Measurements from ENCODE around the gene ATAD3B. TPM values are rescaled to one million over a fixed set of nuclear protein-coding genes. Genes with fewer than 3 reads are reported as not detected.

ATAD3B gene
- total and polyA plus RNA-seq, 2 of the 13 experiments (the other 11 are each of a cell fraction or from before 2014, with no cell fraction given): 9.6 to 31.1 TPM

DNA sequence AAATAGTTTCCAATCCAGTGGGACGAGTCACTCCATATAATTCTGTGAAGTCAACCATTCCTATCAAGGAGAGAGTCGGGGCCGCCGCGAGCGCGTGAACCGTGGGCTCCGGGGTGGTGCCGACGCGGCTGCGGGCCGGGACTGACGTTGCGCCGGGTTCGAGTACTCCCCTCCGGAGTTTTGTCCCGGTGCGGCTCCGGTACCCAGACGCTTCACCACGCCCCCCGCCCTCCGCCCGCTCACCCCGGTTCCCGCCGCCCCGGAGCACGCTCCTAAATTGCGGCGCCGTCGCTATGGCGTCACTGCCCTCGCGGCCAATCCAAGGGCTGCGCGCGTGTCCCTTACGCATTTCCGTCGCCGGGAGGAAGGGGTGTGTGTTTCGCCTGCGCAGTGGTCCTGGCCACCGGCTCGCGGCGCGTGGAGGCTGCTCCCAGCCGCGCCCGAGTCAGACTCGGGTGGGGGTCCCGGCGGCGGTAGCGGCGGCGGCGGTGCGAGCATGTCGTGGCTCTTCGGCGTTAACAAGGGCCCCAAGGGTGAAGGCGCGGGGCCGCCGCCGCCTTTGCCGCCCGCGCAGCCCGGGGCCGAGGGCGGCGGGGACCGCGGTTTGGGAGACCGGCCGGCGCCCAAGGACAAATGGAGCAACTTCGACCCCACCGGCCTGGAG, at the start of gene ATAD3B (continued):
- TF ChIP-seq ZNF235 (CRISPR knock-in tag; IDR thresholded peaks at IDR 0.05; ENCODE audit: borderline replicate concordance) (0 out of 2 replicates have a peak, but pooled peaks have one; percentile 53), SOX5 (CRISPR knock-in tag; IDR thresholded peaks at IDR 0.05; ENCODE audit: borderline replicate concordance) (no peak), MTERF4 (CRISPR knock-in tag; IDR thresholded peaks at IDR 0.05) (no peak), TBX2 (CRISPR knock-in tag; IDR thresholded peaks at IDR 0.05; ENCODE audit: borderline replicate concordance) (peak; percentile 56; the same call in 1 of the 2 replicates), ZFP62 (CRISPR knock-in tag; IDR thresholded peaks at IDR 0.05) (no peak), GFI1 (CRISPR knock-in tag; IDR thresholded peaks at IDR 0.05; ENCODE audit: borderline replicate concordance) (no peak), SP1 (IDR thresholded peaks at IDR 0.05) (no peak), SP1 (CRISPR knock-in tag; IDR thresholded peaks at IDR 0.05) (peak; percentile 84), ZNF75D (CRISPR knock-in tag; IDR thresholded peaks at IDR 0.05; ENCODE audit: borderline replicate concordance) (no peak), ZNF34 (CRISPR knock-in tag; IDR thresholded peaks at IDR 0.05; ENCODE audit: borderline replicate concordance) (no peak), MTA1 (CRISPR knock-in tag; IDR thresholded peaks at IDR 0.05; ENCODE audit: borderline replicate concordance) (peak; percentile 68; the same call in 1 of the 2 replicates), ZNF713 (CRISPR knock-in tag; IDR thresholded peaks at IDR 0.05) (no peak), ZNF430 (CRISPR knock-in tag; IDR thresholded peaks at IDR 0.05) (peak; percentile 22; the same call in 1 of the 2 replicates), PLRG1 (conservative IDR thresholded peaks at IDR 0.05) (no peak), PCBP2 (optimal IDR thresholded peaks at IDR 0.05; ENCODE audit: low read depth, low read length, poor library complexity, severe bottlenecking) (no peak), ZNF549 (CRISPR knock-in tag; IDR thresholded peaks at IDR 0.05) (no peak), KLF9 (CRISPR knock-in tag; IDR thresholded peaks at IDR 0.05; ENCODE audit: low read depth) (peak; percentile 56; the same call in 1 of the 2 replicates), NR2C2 (CRISPR knock-in tag; IDR thresholded peaks at IDR 0.05; ENCODE audit: borderline replicate concordance) (peak; percentile 84), ZNF251 (CRISPR knock-in tag; IDR thresholded peaks at IDR 0.05) (no peak), SYNCRIP (IDR thresholded peaks at IDR 0.05; ENCODE audit: insufficient read depth, low read depth, low read length) (no peak), HES4 (CRISPR knock-in tag; IDR thresholded peaks at IDR 0.05; ENCODE audit: borderline replicate concordance) (no peak), POLR2A (IDR thresholded peaks at IDR 0.05; ENCODE audit: insufficient read depth in 1 of 2, low read depth in 2 of 2, low read length in 2 of 2) (peak in 1 of 2 experiments; percentile 63; a peak in 2 of 4 replicates), ELK4 (CRISPR knock-in tag; IDR thresholded peaks at IDR 0.05; ENCODE audit: borderline replicate concordance) (no peak), HDAC1 (CRISPR knock-in tag; IDR thresholded peaks at IDR 0.05) (peak; percentile 97)
- TF ChIP-seq, protein P1, sequence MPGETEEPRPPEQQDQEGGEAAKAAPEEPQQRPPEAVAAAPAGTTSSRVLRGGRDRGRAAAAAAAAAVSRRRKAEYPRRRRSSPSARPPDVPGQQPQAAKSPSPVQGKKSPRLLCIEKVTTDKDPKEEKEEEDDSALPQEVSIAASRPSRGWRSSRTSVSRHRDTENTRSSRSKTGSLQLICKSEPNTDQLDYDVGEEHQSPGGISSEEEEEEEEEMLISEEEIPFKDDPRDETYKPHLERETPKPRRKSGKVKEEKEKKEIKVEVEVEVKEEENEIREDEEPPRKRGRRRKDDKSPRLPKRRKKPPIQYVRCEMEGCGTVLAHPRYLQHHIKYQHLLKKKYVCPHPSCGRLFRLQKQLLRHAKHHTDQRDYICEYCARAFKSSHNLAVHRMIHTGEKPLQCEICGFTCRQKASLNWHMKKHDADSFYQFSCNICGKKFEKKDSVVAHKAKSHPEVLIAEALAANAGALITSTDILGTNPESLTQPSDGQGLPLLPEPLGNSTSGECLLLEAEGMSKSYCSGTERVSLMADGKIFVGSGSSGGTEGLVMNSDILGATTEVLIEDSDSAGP (CRISPR knock-in tag; IDR thresholded peaks at IDR 0.05; ENCODE audit: borderline replicate concordance): peak; percentile 31; the same call in 1 of the 2 replicates
